Activated CD4-positive, alpha-beta memory T cell treated with anti-CD3 and anti-CD28 coated beads, Interleukin-2, amount 10 ng/mL, durations not matched to agents 7 days and 5 days (primary cell): ENCODE measurements around the gene SET. TPM values are rescaled to one million over a fixed set of nuclear protein-coding genes. Genes with fewer than 3 reads are reported as not detected.

Experiments used
- CTCF ChIA-PET: fragments of 350-600 bp; sonication (Branson Sonifier 250); formaldehyde crosslinking; loops from one replicate; lab custom pipeline; 2021; ENCODE audit warnings: antibody characterized with exemption, inconsistent platforms; lab: Charles Lee
- POLR2A ChIA-PET: fragments of 350-600 bp; sonication (Branson Sonifier 250); formaldehyde crosslinking; loops from one replicate; lab custom pipeline; 2021; ENCODE audit warnings: antibody characterized with exemption; lab: Charles Lee
- DNase-seq: peaks from one replicate; pipeline ENCODE4 v3.0.0-alpha.2; 2020
- H3K27ac Mint-ChIP-seq: one replicate; pipeline ENCODE4 v1.8.0; 2021; ENCODE audit warnings: mild to moderate bottlenecking, mixed read lengths
- H3K27me3 Mint-ChIP-seq: one replicate; pipeline ENCODE4 v1.8.0; 2021; ENCODE audit warnings: mixed read lengths
- H3K36me3 Mint-ChIP-seq: one replicate; pipeline ENCODE4 v1.8.0; 2021; ENCODE audit warnings: low read depth, mixed read lengths
- H3K4me1 Mint-ChIP-seq: one replicate; pipeline ENCODE4 v1.8.0; 2021; ENCODE audit warnings: mixed read lengths
- H3K4me3 Mint-ChIP-seq: one replicate; pipeline ENCODE4 v1.8.0; 2021; ENCODE audit warnings: mild to moderate bottlenecking, mixed read lengths
- H3K9me3 Mint-ChIP-seq: one replicate; pipeline ENCODE4 v1.8.0; 2021; ENCODE audit warnings: mixed read lengths
- total RNA-seq, 2 experiments: library from RNA; stranded (reverse); gene quantifications; one replicate each; pipeline ENCODE4 v1.2.3, GENCODE V29; 2021

SET gene
- total RNA-seq, 2 experiments from 2014 or later, result 355 to 379 TPM

- ChIA-PET POLR2A (interaction anchor here (1.1 kb wide), 1 partner anchor 91 kb away, joined by 3 read pairs; no protein-coding TSS in a partner anchor), CTCF (no interaction called here)
These were observed 38.7 kb downstream of the SET start for GRCh38 chr9:128727640-128728248.

GRCh38 chr9:128728298-128728697, 39.3 kb downstream of the SET start:
- Mint-ChIP-seq H3K4me3 (no peak overlapping the region), H3K9me3 (no peaks in the 10 kb centered on the region), H3K36me3 (peaks cover 10% of the 10 kb centered on the region), H3K27me3 (no peaks in the 10 kb centered on the region), H3K4me1 (peaks cover 38% of the 10 kb centered on the region), H3K27ac (no peak overlapping the region)
- POLR2A ChIA-PET, result interaction anchor here (1.1 kb wide), 1 partner anchor 91 kb away, joined by 3 read pairs; no protein-coding TSS in a partner anchor
- no peak for DNase-seq
- CTCF ChIA-PET, result no interaction called here

More at GRCh38 chr9:128727640-128728248, 38.7 kb downstream of the SET start:
- Mint-ChIP-seq H3K36me3 (peaks cover 8% of the 10 kb centered on the region), H3K27ac (no peak overlapping the region), H3K27me3 (no peaks in the 10 kb centered on the region), H3K4me1 (peaks cover 41% of the 10 kb centered on the region), H3K4me3 (no peak overlapping the region), H3K9me3 (no peaks in the 10 kb centered on the region)
- DNase-seq, result no peak

GRCh38 chr9:128729302-128729701, 40.3 kb downstream of the SET start:
- ChIA-PET POLR2A (no interaction called here), CTCF (no interaction called here)
- no peak overlapping the region for H3K4me3 Mint-ChIP-seq
- no peak overlapping the region for H3K27ac Mint-ChIP-seq
- no peaks in the 10 kb centered on the region for H3K27me3 Mint-ChIP-seq
- peaks cover 32% of the 10 kb centered on the region for H3K4me1 Mint-ChIP-seq
- H3K9me3 Mint-ChIP-seq, result no peaks in the 10 kb centered on the region
- peaks cover 10% of the 10 kb centered on the region for H3K36me3 Mint-ChIP-seq
- no peak for DNase-seq

- no peaks in the 10 kb centered on the region for H3K9me3 Mint-ChIP-seq
- ChIA-PET CTCF (no interaction called here), POLR2A (no interaction called here)
- no peaks in the 10 kb centered on the region for H3K27me3 Mint-ChIP-seq
- DNase-seq, result no peak
- H3K36me3 Mint-ChIP-seq, result peaks cover 9% of the 10 kb centered on the region
- H3K27ac Mint-ChIP-seq, result no peak overlapping the region
- no peak overlapping the region for H3K4me3 Mint-ChIP-seq
- peaks cover 27% of the 10 kb centered on the region for H3K4me1 Mint-ChIP-seq
These were observed 40.9 kb downstream of the SET start for GRCh38 chr9:128729766-128730517.

- H3K27me3 Mint-ChIP-seq, result no peaks in the 10 kb centered on the region
- CTCF ChIA-PET, result no interaction called here
- H3K4me1 Mint-ChIP-seq, result peaks cover 18% of the 10 kb centered on the region
- no peak overlapping the region for H3K27ac Mint-ChIP-seq
- peaks cover 14% of the 10 kb centered on the region for H3K36me3 Mint-ChIP-seq
- no peaks in the 10 kb centered on the region for H3K9me3 Mint-ChIP-seq
- no peak for DNase-seq
- POLR2A ChIA-PET, result no interaction called here
- no peak overlapping the region for H3K4me3 Mint-ChIP-seq
These were observed 42.1 kb downstream of the SET start for GRCh38 chr9:128731093-128731492.

- no peaks in the 10 kb centered on the region for H3K27me3 Mint-ChIP-seq
- H3K27ac Mint-ChIP-seq, result no peak overlapping the region
- no peak overlapping the region for H3K4me3 Mint-ChIP-seq
- CTCF ChIA-PET, result no interaction called here
- peaks cover 14% of the 10 kb centered on the region for H3K36me3 Mint-ChIP-seq
- DNase-seq, result no peak
- H3K9me3 Mint-ChIP-seq, result no peaks in the 10 kb centered on the region
- POLR2A ChIA-PET, result interaction anchor here (2.4 kb wide), 1 partner anchor 7 kb away, joined by 10 read pairs; the partner anchor contains the start of gene ZDHHC12
- peaks cover 15% of the 10 kb centered on the region for H3K4me1 Mint-ChIP-seq
These were observed 42.7 kb downstream of the SET start for GRCh38 chr9:128731691-128732090.

- ChIA-PET CTCF (no interaction called here), POLR2A (interaction anchor here (2.4 kb wide), 1 partner anchor 8 kb away, joined by 10 read pairs; the partner anchor contains the start of gene ZDHHC12)
- H3K9me3 Mint-ChIP-seq, result no peaks in the 10 kb centered on the region
- H3K4me3 Mint-ChIP-seq, result no peak overlapping the region
- H3K27ac Mint-ChIP-seq, result no peak overlapping the region
- peaks cover 8% of the 10 kb centered on the region for H3K4me1 Mint-ChIP-seq
- peaks cover 17% of the 10 kb centered on the region for H3K36me3 Mint-ChIP-seq
- no peak for DNase-seq
- H3K27me3 Mint-ChIP-seq, result no peaks in the 10 kb centered on the region
These were observed 43.6 kb downstream of the SET start for GRCh38 chr9:128732576-128732975.

GRCh38 chr9:128733256-128733655, 44.2 kb downstream of the SET start:
- Mint-ChIP-seq H3K9me3 (no peaks in the 10 kb centered on the region), H3K4me3 (no peak overlapping the region), H3K4me1 (peaks cover 5% of the 10 kb centered on the region), H3K36me3 (peaks cover 17% of the 10 kb centered on the region), H3K27me3 (no peaks in the 10 kb centered on the region), H3K27ac (no peak overlapping the region)
- ChIA-PET POLR2A (interaction anchor here (2.4 kb wide), 1 partner anchor 9 kb away, joined by 10 read pairs; the partner anchor contains the start of gene ZDHHC12), CTCF (no interaction called here)
- DNase-seq, result no peak

GRCh38 chr9:128735373-128735772, 46.4 kb downstream of the SET start:
- Mint-ChIP-seq H3K36me3 (peaks cover 17% of the 10 kb centered on the region), H3K9me3 (no peaks in the 10 kb centered on the region), H3K27ac (no peak overlapping the region), H3K4me3 (no peak overlapping the region), H3K4me1 (peaks cover 5% of the 10 kb centered on the region), H3K27me3 (no peaks in the 10 kb centered on the region)
- no peak for DNase-seq
- ChIA-PET CTCF (interaction anchor here (0.5 to 1.3 kb wide), 2 partner anchors 10 to 11 kb away, joined by 4 read pairs; partner anchors contain the start of gene ZDHHC12), POLR2A (interaction anchor here (0.6 kb wide), 1 partner anchor 11 kb away, joined by 3 read pairs; the partner anchor contains the start of gene ZDHHC12)

- H3K36me3 Mint-ChIP-seq, result no peaks in the 10 kb centered on the region
- CTCF ChIA-PET, result interaction anchor here (1.0 kb wide), 1 partner anchor 76 kb away, joined by 3 read pairs; no protein-coding TSS in a partner anchor
These were observed 53.4 kb downstream of the SET start for GRCh38 chr9:128742401-128742800.

GRCh38 chr9:128743421-128743820, 54.4 kb downstream of the SET start:
- DNase-seq, result no peak
- Mint-ChIP-seq H3K9me3 (no peaks in the 10 kb centered on the region), H3K4me3 (no peak overlapping the region), H3K36me3 (no peaks in the 10 kb centered on the region), H3K27me3 (no peaks in the 10 kb centered on the region), H3K4me1 (no peaks in the 10 kb centered on the region), H3K27ac (no peak overlapping the region)
- POLR2A ChIA-PET, result no interaction called here
- CTCF ChIA-PET, result no interaction called here

More at GRCh38 chr9:128742401-128742800, 53.4 kb downstream of the SET start:
- H3K4me3 Mint-ChIP-seq, result no peak overlapping the region
- H3K4me1 Mint-ChIP-seq, result no peaks in the 10 kb centered on the region
- POLR2A ChIA-PET, result no interaction called here
- H3K9me3 Mint-ChIP-seq, result no peaks in the 10 kb centered on the region
- no peak for DNase-seq
- H3K27ac Mint-ChIP-seq, result no peak overlapping the region
- no peaks in the 10 kb centered on the region for H3K27me3 Mint-ChIP-seq
